Measurements from ENCODE around the gene DALRD3.

The DALRD3 gene

GRCh38 chr3:49017971-49018706 is at the start of gene DALRD3:
TSS of gene DALRD3 (minus strand) at chr3:49018580. CDS start at chr3:49018564, 16 bp downstream.
- no peak for DNase-seq

DNA sequence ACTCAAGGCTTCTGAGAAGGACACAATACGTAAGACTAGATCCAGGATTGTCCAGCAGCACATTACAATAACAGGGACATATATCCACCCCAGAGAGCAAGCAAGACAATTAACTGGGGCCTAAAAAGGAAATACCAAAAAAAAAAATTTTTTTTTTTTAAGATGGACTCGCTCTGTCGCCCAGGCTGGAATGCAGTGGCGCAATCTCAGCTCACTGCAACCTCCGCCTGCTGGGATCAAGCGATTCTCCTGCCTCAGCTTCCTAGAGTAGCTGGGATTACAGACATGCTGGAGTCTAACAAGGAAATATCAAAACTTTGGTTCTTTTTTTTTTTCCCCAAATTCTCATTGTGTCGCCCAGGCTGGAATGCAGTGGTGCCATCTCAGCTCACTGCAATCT is 39.6 kb upstream of the DALRD3 start:
- DNase-seq = no peak

GRCh38 chr3:49057268-49057667 is 38.9 kb upstream of the DALRD3 start:
- no peak for DNase-seq

DNA sequence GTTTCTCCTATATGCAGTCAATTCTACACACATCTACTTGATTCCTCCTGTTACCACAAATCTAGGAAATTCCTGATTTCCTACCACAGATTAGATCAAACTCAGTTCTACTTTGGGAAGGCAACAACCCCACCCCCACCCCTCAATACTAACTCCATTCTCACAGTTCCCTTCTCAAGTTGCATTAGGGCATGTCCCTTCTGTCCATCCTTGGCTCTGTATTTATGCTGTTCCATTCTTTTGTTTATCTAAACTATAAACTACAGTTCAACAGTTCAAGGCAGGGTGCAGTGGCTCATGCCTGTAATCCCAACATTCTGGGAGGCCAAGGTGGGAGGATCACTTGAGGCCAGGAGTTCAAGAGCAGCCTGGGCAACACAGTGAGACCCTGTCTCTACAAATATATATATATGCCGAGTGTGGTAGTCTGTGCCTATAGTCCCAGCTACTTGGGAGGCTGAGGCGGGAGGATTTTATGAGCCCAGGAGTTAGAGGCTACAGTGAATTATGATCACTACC is 36.0 kb upstream of the DALRD3 start:
- DNase-seq = no peak

- no peak for DNase-seq
Measured at GRCh38 chr3:49053543-49053942, 35.2 kb upstream of the DALRD3 start.

GRCh38 chr3:49035281-49035680 is 16.9 kb upstream of the DALRD3 start:
- DNase-seq = no peak

DNA sequence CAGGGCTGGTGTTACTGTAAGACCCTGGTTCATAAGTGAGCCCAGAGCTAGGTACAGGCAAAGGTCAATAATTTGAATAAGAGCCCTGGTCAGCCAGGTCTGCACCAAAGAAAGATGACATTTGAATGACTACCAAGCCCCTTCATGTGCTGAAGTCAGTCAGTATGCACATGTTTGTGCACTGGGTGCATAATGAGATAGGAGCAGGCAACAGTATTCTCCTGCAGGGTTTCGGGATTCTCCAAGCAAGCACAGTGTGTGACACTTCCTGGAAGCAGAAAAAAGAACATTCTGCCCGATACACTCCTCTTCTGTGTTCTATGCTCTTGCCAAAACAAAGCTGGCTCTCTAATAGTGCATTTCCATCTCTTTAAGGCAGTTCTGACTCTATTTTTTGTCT is 16.3 kb upstream of the DALRD3 start:
- DNase-seq = no peak

GRCh38 chr3:49032646-49033304 is 14.4 kb upstream of the DALRD3 start:
- DNase-seq = no peak

DNA sequence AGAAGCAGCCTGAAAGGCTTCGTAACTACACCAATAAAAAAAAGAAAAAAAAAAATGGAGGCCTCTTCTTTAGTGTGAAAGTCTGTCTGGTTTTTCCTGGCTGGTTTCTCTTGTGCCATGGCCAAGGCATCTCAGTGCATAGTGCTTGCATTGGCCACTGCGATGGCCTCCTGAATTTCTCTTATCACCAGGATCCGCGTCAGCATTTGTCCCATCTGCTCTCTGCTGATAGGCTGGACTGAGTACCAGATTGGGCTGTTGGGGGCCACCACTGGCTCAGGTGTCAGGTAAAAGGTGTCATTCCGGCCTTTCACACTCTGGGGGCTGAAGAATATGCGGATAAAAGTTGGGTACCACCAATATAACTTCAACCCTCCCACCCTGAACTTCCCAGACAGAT is 11.9 kb upstream of the DALRD3 start:
- DNase-seq = no peak

- no peak for DNase-seq
Measured at GRCh38 chr3:49029563-49029884, 11.1 kb upstream of the DALRD3 start.

DNA sequence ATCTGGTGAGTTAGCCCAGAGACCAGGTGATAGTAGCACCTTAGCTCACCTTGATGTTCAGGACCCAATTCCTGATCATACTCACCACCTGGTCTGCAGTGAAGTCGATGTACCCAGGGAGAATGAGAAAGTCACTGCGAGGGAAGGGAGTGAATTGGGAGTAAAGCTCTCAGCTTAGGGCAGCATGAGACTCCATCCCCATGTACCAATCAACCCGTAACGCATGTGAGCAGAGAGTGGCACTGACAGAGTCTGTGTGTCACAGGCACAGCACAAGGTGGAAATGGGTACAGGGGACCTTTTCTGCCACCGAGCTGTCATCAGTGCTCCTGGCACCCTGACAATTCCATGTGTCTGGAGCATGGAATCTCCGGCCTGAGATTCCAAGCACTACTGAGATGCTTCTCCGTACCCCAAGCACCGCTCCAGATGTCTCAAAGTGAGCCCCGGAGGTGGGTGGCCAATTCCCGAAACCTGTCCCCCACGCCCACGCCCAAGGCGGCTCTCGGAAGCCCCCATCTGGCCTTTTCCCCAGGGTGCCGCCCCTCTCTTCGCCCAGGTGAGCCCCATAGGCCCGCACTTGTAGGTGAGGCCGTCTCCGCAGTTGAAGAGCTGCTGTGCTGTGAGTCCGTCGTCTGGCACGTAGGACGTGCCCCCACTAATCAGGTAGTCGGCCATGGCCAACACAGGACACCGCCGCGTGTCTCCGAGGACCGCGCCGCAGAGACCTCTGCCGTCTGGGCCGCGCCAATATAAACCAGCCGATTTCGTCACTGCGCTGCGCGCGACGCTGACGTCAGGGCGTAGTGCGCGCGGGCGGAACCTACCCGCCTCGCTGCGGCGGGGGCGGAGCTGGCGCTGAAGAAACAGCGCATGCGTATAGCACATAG is 10.5 kb upstream of the DALRD3 start, which contains the start of gene IMPDH2:
Gene IMPDH2 (minus strand): TSS at position 726 of the 890 bp plus-strand sequence. CDS start 48 bp downstream, at position 678.
- DNase-seq = no peak

- DNase-seq = no peak
Measured at GRCh38 chr3:49028298-49028672, 9.9 kb upstream of the DALRD3 start.

GRCh38 chr3:49027634-49028033 is 9.3 kb upstream of the DALRD3 start:
- no peak for DNase-seq

- DNase-seq = no peak
Measured at GRCh38 chr3:49026536-49026935, 8.2 kb upstream of the DALRD3 start.

DNA sequence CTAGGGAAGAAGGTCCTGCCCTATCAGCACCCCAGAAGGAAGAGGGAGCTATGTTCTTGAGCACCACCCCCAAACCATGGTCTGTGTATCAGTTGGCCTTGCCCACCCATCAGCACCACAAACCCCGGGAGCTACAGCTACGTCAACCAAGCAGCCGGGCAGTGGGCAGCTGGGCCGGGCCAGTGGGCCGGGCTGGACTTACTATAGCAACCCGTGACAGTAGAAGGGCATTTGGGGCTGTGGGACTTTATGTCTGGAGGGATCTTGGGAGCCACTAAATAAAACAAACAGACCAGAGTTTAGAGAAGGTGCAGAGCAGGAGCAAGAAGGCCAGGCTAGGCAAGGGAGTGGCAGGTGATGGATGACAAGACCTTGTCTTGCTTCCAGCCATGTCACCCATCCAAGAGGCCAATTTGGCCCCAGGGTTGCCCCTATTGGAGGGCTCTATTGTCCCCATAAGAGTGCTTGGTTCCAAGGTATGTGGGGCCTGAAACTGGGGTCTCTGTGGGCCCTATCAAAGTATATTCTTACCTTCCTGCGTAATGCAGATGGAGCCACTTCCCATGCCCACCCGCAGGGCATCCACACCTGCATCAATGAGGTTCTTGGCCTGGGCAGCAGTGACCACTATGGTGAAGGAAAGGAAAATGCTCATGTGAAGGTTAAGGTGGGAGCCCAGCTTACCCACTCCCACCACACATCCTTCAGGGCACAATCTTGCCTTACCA is 7.6 kb upstream of the DALRD3 start:
- no peak for DNase-seq

DNA sequence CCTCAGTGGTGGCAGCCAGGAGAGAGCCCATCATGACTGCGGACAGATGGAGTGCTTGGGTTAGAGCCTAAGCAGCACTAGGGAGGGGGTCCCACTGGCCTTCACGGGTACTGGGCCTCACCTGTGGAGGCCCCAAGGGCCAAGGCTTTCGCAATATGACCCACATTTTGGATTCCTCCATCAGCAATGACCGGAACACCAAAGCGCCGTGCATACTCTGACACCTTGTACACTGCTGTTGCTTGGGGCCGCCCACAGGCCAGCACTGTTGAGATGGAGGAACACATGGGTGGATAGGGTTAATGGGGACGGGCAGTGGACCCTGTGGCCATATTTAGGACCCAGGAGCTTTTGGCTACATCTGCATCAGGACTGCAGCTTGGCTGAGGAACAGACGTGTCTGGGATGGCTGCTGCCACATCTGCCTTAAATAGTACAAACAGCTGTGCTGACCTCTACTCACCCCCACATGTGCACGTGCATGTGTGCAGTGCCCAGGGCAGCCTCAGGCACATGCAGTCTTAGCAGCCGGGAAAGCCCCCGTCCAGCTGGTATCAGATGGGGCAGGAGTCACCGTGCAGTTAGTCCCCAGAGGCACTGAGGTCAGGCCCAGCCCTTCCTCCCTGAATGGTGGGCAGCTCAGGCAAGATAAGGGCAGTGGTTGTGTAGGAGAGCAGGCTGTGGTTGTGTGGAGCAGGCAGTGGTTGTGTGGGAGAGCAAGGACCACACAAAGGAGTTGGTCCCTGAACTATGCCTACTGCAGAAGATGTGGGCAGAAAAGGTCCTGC is 6.8 kb upstream of the DALRD3 start:
- DNase-seq = no peak

GRCh38 chr3:49024449-49024848 is 6.1 kb upstream of the DALRD3 start:
- DNase-seq = no peak

- DNase-seq = no peak
Measured at GRCh38 chr3:49023775-49024174, 5.4 kb upstream of the DALRD3 start.

- DNase-seq = no peak
Measured at GRCh38 chr3:49022688-49023171, 4.3 kb upstream of the DALRD3 start.

DNA sequence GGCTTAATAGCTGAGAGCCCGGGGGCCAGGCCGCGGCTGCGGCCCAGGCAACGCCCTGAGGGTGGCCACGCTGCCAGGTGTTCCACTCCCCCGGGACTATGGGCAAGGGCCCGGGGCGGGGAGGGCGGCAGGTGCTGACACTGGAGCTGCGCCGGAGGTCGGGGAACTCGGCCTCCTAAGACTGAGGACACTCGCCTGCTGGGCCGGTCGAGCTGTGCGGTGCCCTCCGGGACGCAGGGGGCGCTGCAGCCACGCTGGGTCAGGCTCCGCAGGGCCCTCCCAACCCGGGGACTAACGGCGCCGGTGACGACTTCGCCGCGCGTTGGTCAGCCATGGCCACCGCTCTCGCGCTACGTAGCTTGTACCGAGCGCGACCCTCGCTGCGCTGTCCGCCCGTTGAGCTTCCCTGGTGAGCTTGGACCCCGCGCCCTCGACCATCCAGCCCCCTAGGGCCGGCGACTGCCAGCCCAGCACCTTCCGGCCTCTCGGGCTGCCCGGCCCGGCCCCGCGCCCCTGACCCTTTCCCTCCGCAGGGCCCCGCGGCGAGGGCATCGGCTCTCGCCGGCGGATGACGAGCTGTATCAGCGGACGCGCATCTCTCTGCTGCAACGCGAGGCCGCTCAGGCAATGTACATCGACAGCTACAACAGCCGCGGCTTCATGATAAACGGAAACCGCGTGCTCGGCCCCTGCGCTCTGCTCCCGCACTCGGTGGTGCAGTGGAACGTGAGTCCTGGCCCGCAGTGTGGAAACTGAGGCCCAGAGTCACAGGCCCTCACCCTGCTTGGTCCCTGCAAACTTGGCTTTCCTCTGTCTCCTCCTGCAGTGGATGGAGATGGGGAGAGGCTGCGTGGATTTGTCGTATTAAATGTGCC is 3.7 kb upstream of the DALRD3 start, which contains the start of gene NDUFAF3:
Gene NDUFAF3 (plus strand): TSS at position 309 of the 875 bp plus-strand sequence. CDS start 24 bp downstream, at position 333.
- no peak for DNase-seq
